HepG2 (cell line): ENCODE data around the gene MTFR1L. TPM values are rescaled to one million over a fixed set of nuclear protein-coding genes. Genes with fewer than 3 reads are reported as not detected.
A peak's percentile ranks its signal among the peaks of the same experiment; 100 is the strongest.

ENCODE experiments used
- ARNTL ChIP-seq: sonication (generic); formaldehyde crosslinking; IDR thresholded peaks from 2 replicates; pipeline ENCODE4 v1.4.0; 2020; ENCODE audit warnings: mild to moderate bottlenecking, missing genetic modification reagents
- BORCS8-MEF2B ChIP-seq: sonication (generic); formaldehyde crosslinking; IDR thresholded peaks from 2 replicates; pipeline ENCODE4 v1.8.0; 2022; ENCODE audit warnings: mild to moderate bottlenecking, missing genetic modification reagents
- CEBPB ChIP-seq: IDR thresholded peaks from 2 replicates; pipeline ENCODE4 v1.6.1; 2011; ENCODE audit warnings: low read depth, low read length, improper control_type of control experiment, borderline replicate concordance
- E2F5 ChIP-seq: sonication (generic); formaldehyde crosslinking; conservative IDR thresholded peaks from 2 replicates; pipeline ENCODE4 v1.4.0; 2020; ENCODE audit warnings: missing genetic modification reagents
- NFKB2 ChIP-seq: sonication (generic); formaldehyde crosslinking; IDR thresholded peaks from 2 replicates; pipeline ENCODE4 v1.4.0; 2020; ENCODE audit warnings: missing genetic modification reagents, borderline replicate concordance
- SMARCC2 ChIP-seq: fragments of 450-650 bp; IDR thresholded peaks from 2 replicates; pipeline ENCODE4 v1.6.1; 2017; ENCODE audit warnings: antibody characterized with exemption, mild to moderate bottlenecking
- SP2 ChIP-seq: sonication (generic); formaldehyde crosslinking; IDR thresholded peaks from 2 replicates; pipeline ENCODE4 v1.5.1; 2020; ENCODE audit warnings: mild to moderate bottlenecking, missing genetic modification reagents
- TOPORS ChIP-seq: sonication (generic); formaldehyde crosslinking; IDR thresholded peaks from 2 replicates; pipeline ENCODE4 v1.8.0; 2023; ENCODE audit warnings: mild to moderate bottlenecking, missing genetic modification reagents
- TRAFD1 ChIP-seq: sonication (generic); formaldehyde crosslinking; IDR thresholded peaks from 2 replicates; pipeline ENCODE4 v1.5.1; 2020; ENCODE audit warnings: missing genetic modification reagents, mild to moderate bottlenecking, borderline replicate concordance
- ZFP90 ChIP-seq: sonication (generic); formaldehyde crosslinking; IDR thresholded peaks from 2 replicates; pipeline ENCODE4 v1.8.0; 2022; ENCODE audit warnings: missing genetic modification reagents, mild to moderate bottlenecking, inconsistent platforms, borderline replicate concordance
- ZFY ChIP-seq: sonication (generic); formaldehyde crosslinking; IDR thresholded peaks from 2 replicates; pipeline ENCODE4 v1.4.0; 2020; ENCODE audit warnings: missing genetic modification reagents
- ZMYM3 ChIP-seq: sonication (generic); formaldehyde crosslinking; IDR thresholded peaks from 2 replicates; pipeline ENCODE4 v1.5.1; 2020; ENCODE audit warnings: mild to moderate bottlenecking, missing genetic modification reagents
- ZNF12 ChIP-seq: sonication (generic); formaldehyde crosslinking; IDR thresholded peaks from 2 replicates; pipeline ENCODE4 v1.5.0; 2020; ENCODE audit warnings: missing genetic modification reagents
- ZNF274 ChIP-seq: sonication (generic); formaldehyde crosslinking; IDR thresholded peaks from 2 replicates; pipeline ENCODE4 v1.5.1; 2020; ENCODE audit warnings: mild to moderate bottlenecking, missing genetic modification reagents
- ZNF33B ChIP-seq: sonication (generic); formaldehyde crosslinking; IDR thresholded peaks from 2 replicates; pipeline ENCODE4 v1.5.1; 2020; ENCODE audit warnings: mild to moderate bottlenecking, missing genetic modification reagents
- ZNF792 ChIP-seq: IDR thresholded peaks from 2 replicates; pipeline ENCODE4 v1.6.1; 2016
- ZSCAN25 ChIP-seq: sonication (generic); formaldehyde crosslinking; IDR thresholded peaks from 2 replicates; pipeline ENCODE4 v1.8.0; 2022; ENCODE audit warnings: mild to moderate bottlenecking, missing genetic modification reagents
- polyA plus RNA-seq, 8 experiments: library from polyadenylated mRNA; depleted of rRNA in 3 of 8; stranded (reverse) in 7 of 8; unstranded in 1 of 8; fragments of >200 nt; fragmentation: Illumina TruSeq in 4 of 8; extraction: Trizol in 4 of 8; gene quantifications; 2 replicates each; pipeline versions ENCODE4 v1.2.1 to v1.2.3, GENCODE V29; 2011 to 2016; ENCODE audit warnings: low read depth in 4 of 8, missing spikeins in 1 of 8, mixed read lengths in 1 of 8; ENCODE audit not compliant: insufficient read depth in 1 of 8
- total RNA-seq, 5 experiments: library from RNA; depleted of rRNA; stranded (reverse); fragments of >200 nt; fragmentation: Illumina TruSeq; extraction: Trizol; gene quantifications; 2 replicates each; pipeline ENCODE4 v1.2.3, GENCODE V29; 2016; ENCODE audit warnings: low read depth in 1 of 5
- TF ChIP-seq, protein P1 (sequence below): IDR thresholded peaks from 2 replicates; pipeline ENCODE4 v1.6.1; 2016
- TF ChIP-seq, protein P2 (sequence below): sonication (generic); formaldehyde crosslinking; IDR thresholded peaks from 2 replicates; pipeline ENCODE4 v1.4.0; 2020; ENCODE audit warnings: missing genetic modification reagents
- TF ChIP-seq, protein P3 (sequence below), 2 experiments: IDR thresholded peaks; 2 replicates each; pipeline ENCODE4 v1.6.1; 2011 to 2012; ENCODE audit warnings: low read length in 2 of 2, borderline replicate concordance in 1 of 2, low read depth in 1 of 2, mild to moderate bottlenecking in 1 of 2, moderate library complexity in 1 of 2

Gene MTFR1L
- total and polyA plus RNA-seq, 2 of the 13 experiments (the other 11 are each of a cell fraction or from before 2014, with no cell fraction given) = 38.0 to 55.7 TPM

DNA sequence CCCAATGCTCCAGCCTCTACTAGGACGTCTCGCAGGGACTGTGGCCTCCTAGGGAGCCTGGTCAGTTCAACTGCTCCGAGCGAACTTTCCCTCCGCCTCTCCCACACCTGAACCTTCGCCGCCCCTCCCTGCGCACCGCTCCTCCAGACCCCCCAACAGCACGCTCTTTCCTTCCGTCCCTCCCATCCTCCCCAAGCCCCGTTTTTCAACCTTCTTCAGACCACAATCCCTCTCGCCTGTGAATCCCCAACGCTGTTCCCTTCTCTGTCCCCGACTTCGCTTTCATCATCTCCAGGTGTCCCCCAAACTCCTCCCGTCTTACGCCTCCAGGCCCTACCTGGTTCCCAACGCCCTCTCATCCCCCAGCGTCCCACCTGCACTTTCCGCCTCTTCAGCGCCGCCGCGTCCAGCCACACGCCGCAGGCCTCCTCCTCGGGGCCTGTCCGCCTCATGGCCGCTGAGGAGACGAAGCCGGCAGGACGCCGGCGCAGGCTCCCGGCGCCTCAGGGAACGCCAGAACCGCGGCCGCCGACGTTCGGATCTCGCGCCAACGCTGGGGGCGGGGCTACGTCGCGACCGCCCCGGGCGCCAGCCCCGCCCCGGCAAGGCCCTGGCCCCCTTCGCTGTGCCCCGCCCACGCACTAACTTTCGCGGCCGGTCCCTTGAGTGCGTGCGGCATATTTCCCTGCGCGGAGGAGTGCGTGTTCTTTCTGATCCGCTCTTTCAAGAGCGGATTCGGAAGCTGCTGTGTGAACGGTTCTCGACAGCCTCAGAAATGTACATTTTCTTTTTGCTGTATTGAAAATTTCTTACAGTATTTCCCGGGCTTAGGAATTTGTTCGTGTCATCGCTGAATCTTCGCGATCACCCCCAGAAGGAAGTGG lies 39.4 kb downstream of the MTFR1L start, which contains the start of gene AUNIP (continued):
- TF ChIP-seq, protein P1, sequence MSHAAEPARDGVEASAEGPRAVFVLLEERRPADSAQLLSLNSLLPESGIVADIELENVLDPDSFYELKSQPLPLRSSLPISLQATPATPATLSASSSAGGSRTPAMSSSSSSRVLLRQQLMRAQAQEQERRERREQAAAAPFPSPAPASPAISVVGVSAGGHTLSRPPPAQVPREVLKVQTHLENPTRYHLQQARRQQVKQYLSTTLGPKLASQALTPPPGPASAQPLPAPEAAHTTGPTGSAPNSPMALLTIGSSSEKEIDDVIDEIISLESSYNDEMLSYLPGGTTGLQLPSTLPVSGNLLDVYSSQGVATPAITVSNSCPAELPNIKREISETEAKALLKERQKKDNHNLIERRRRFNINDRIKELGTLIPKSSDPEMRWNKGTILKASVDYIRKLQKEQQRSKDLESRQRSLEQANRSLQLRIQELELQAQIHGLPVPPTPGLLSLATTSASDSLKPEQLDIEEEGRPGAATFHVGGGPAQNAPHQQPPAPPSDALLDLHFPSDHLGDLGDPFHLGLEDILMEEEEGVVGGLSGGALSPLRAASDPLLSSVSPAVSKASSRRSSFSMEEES (CRISPR knock-in tag) = 0 out of 2 replicates have a peak, but pooled peaks have one; percentile 1
- TF ChIP-seq ZNF274 (CRISPR knock-in tag) (peak; percentile 73; the same call in 1 of the 2 replicates), TOPORS (peak; percentile 80), ZSCAN25 (CRISPR knock-in tag) (no peak), ZNF12 (no peak), SMARCC2 (no peak), CEBPB (no peak), ZNF792 (CRISPR knock-in tag) (peak; percentile 81), NFKB2 (CRISPR knock-in tag) (peak; percentile 76; the same call in 1 of the 2 replicates), ZMYM3 (CRISPR knock-in tag) (no peak), SP2 (CRISPR knock-in tag) (no peak), ARNTL (CRISPR knock-in tag) (0 out of 2 replicates have a peak, but pooled peaks have one; percentile 53), ZFP90 (CRISPR knock-in tag) (peak; percentile 85), E2F5 (CRISPR knock-in tag) (peak; percentile 97), TRAFD1 (CRISPR knock-in tag) (no peak), ZFY (CRISPR knock-in tag) (peak; percentile 90), ZNF33B (no peak; the same call in 1 of the 2 replicates), BORCS8-MEF2B (CRISPR knock-in tag) (peak; percentile 84; the same call in 1 of the 2 replicates)
- TF ChIP-seq, protein P2, sequence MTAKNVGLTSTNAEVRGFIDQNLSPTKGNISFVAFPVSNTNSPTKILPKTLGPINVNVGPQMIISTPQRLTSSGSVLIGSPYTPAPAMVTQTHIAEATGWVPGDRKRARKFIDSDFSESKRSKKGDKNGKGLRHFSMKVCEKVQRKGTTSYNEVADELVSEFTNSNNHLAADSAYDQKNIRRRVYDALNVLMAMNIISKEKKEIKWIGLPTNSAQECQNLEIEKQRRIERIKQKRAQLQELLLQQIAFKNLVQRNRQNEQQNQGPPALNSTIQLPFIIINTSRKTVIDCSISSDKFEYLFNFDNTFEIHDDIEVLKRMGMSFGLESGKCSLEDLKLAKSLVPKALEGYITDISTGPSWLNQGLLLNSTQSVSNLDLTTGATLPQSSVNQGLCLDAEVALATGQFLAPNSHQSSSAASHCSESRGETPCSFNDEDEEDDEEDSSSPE = peak; percentile 98
- TF ChIP-seq, protein P3, sequence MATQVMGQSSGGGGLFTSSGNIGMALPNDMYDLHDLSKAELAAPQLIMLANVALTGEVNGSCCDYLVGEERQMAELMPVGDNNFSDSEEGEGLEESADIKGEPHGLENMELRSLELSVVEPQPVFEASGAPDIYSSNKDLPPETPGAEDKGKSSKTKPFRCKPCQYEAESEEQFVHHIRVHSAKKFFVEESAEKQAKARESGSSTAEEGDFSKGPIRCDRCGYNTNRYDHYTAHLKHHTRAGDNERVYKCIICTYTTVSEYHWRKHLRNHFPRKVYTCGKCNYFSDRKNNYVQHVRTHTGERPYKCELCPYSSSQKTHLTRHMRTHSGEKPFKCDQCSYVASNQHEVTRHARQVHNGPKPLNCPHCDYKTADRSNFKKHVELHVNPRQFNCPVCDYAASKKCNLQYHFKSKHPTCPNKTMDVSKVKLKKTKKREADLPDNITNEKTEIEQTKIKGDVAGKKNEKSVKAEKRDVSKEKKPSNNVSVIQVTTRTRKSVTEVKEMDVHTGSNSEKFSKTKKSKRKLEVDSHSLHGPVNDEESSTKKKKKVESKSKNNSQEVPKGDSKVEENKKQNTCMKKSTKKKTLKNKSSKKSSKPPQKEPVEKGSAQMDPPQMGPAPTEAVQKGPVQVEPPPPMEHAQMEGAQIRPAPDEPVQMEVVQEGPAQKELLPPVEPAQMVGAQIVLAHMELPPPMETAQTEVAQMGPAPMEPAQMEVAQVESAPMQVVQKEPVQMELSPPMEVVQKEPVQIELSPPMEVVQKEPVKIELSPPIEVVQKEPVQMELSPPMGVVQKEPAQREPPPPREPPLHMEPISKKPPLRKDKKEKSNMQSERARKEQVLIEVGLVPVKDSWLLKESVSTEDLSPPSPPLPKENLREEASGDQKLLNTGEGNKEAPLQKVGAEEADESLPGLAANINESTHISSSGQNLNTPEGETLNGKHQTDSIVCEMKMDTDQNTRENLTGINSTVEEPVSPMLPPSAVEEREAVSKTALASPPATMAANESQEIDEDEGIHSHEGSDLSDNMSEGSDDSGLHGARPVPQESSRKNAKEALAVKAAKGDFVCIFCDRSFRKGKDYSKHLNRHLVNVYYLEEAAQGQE (IDR thresholded peaks at IDR 0.05; ENCODE audit: borderline replicate concordance in 1 of 2, low read depth in 1 of 2, low read length in 2 of 2) = 0 out of 4 replicates have a peak, but pooled peaks of 1 of the 2 experiments have one; percentile 32
